BJ (cell line): ENCODE measurements around the gene ATP1A2. TPM values are rescaled to one million over a fixed set of nuclear protein-coding genes. Genes with fewer than 3 reads are reported as not detected.

Experiments
- CTCF ChIA-PET: fragments of 350-600 bp; formaldehyde crosslinking; extraction: SDS; loops from one replicate; lab custom pipeline; 2021; ENCODE audit warnings: antibody characterized with exemption, inconsistent platforms; lab: Yijun Ruan, JAX
- POLR2A ChIA-PET: fragments of 300-600 bp; sonication (Branson Sonifier 250); formaldehyde crosslinking; extraction: SDS; loops from one replicate; lab custom pipeline; 2021; ENCODE audit warnings: antibody characterized with exemption; lab: Charles Lee
- DNase-seq: peaks from one replicate; pipeline ENCODE4 v3.0.0-alpha.2; 2011; ENCODE audit warnings: low read depth
- H3K27me3 ChIP-seq: 2 replicates; pipeline ENCODE4 v1.6.0; 2011; ENCODE audit warnings: low read length; ENCODE audit not compliant: control insufficient read depth, insufficient read depth
- H3K36me3 ChIP-seq: 2 replicates; pipeline ENCODE4 v1.5.1; 2011; ENCODE audit warnings: low read length; ENCODE audit not compliant: control insufficient read depth, insufficient read depth
- H3K4me3 ChIP-seq: 2 replicates; pipeline ENCODE4 v1.5.1; 2011; ENCODE audit warnings: low read depth, mild to moderate bottlenecking, control low read depth, low read length
- polyA plus RNA-seq: library from polyadenylated mRNA; depleted of rRNA; stranded (reverse); fragments of >200 nt; gene quantifications from 2 replicates; pipeline ENCODE4 v1.2.3, GENCODE V29; 2011
- TF ChIP-seq, protein P1 (sequence below): IDR thresholded peaks from 2 replicates; pipeline ENCODE4 v1.5.1; 2011; ENCODE audit warnings: low read depth, mild to moderate bottlenecking, control low read depth, inconsistent platforms, low read length, moderate library complexity; ENCODE audit not compliant: insufficient read depth

Gene ATP1A2
- polyA plus RNA-seq, 1 experiment: 1.1 TPM

DNA sequence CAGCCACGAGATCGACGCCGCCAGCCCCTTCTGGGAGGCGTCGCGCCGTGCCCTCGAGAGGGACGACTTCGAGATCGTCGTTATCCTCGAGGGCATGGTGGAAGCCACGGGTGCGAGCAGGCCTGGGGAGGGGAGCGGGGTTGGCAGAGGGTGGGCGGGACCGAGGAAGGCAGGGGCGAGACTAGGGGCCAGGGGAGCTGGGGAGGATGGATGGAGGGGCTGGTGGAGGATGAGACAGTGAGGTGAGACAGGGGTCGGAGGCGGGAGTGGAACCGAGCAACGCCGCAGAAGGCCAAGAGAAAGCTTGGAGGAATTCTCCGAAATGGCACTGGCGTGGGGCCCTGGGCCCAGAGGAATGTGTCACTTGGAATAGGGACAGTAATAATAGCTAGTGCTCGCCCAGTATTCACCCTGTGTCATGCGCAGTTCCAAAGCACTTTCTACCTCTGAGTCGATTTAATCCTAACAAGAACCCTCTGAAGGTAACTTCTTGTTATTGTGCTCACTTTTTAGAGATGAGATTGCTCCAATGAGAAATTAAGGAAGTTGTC, 30.7 kb upstream of the ATP1A2 start:
- Histone ChIP-seq H3K4me3 (no peak overlapping the region), H3K36me3 (no peaks in the 10 kb centered on the region), H3K27me3 (peaks cover 26% of the 10 kb centered on the region)
- DNase-seq: no peak
- TF ChIP-seq, protein P1, sequence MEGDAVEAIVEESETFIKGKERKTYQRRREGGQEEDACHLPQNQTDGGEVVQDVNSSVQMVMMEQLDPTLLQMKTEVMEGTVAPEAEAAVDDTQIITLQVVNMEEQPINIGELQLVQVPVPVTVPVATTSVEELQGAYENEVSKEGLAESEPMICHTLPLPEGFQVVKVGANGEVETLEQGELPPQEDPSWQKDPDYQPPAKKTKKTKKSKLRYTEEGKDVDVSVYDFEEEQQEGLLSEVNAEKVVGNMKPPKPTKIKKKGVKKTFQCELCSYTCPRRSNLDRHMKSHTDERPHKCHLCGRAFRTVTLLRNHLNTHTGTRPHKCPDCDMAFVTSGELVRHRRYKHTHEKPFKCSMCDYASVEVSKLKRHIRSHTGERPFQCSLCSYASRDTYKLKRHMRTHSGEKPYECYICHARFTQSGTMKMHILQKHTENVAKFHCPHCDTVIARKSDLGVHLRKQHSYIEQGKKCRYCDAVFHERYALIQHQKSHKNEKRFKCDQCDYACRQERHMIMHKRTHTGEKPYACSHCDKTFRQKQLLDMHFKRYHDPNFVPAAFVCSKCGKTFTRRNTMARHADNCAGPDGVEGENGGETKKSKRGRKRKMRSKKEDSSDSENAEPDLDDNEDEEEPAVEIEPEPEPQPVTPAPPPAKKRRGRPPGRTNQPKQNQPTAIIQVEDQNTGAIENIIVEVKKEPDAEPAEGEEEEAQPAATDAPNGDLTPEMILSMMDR: no peak
- ChIA-PET CTCF (interaction anchor here (0.7 to 5.6 kb wide), 30 partner anchors 8 to 523 kb away, joined by 3 to 47 read pairs (median 6); partner anchors contain the start of genes CASQ1, IGSF8, KCNJ10 and PEX19), POLR2A (no interaction called here)

DNA sequence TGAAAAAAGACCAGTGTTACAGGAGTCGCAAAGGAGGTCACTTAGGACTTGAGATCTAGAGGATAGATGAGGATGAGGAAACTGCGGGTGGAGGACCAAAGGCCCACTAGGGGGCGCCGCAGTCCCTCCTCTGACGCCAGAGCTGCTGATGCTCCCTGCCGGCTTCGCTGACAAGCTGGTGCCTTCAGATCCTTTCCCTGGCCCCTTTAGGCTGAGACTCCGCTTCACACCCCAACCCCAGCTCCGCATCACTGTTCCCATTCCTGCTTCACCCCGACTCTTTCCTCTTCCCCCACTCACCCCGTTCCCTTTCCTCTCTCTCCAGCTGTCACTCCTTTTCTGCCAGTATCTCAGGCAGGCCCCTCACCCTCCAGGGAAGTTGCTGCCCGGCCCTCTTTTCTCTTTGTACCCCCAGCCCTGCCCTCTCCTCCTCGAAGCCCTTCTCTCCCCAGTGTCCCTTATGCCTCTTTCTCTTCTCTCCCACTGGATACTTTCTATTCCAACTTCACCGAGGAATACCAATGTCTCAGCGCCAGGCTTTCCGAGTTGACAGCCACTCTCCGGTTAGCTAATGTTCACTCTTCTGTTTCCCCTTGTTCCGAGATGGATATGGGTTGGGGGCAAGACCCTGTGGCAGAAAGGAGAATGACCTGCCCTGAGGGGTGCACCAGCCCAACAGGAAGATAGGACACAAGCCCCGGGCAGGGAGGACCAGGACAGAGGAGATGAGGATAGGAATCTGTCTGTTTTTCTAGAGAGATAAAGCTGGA, 29.7 kb upstream of the ATP1A2 start:
- H3K4me3 ChIP-seq: no peak overlapping the region
- H3K27me3 ChIP-seq: peaks cover 20% of the 10 kb centered on the region
- H3K36me3 ChIP-seq: no peaks in the 10 kb centered on the region
- DNase-seq: no peak
- ChIA-PET POLR2A (no interaction called here), CTCF (interaction anchor here (0.7 to 5.6 kb wide), 50 partner anchors 10 to 522 kb away, joined by 3 to 47 read pairs (median 4); partner anchors contain the start of genes CASQ1, IGSF8, KCNJ10 and PEX19)
- TF ChIP-seq, protein P1: peak; percentile 91

DNA sequence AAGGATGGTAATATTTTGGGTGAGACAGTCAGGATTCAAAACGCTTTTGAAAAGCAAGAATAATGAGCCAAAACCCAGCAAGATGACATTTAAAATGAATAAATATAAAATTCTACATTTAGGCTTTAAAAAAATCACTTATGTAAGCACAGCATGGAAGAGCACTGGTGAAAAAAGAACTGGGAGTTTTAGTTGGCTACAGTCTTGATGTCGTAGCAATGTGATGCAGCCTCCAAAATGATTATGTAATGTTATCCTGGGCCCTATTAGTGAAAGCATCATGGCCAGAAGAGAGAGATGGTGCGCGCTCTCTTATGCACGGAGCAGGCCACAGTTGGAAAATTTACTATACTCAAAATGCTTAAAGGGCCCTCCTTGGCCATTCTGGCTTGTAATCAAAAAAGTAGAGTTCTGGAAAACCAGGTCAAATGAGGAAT, 29.1 kb upstream of the ATP1A2 start:
- Histone ChIP-seq H3K27me3 (peaks cover 15% of the 10 kb centered on the region), H3K36me3 (no peaks in the 10 kb centered on the region), H3K4me3 (no peak overlapping the region)
- TF ChIP-seq, protein P1: no peak
- DNase-seq: no peak
- ChIA-PET CTCF (interaction anchor here (0.7 to 5.6 kb wide), 24 partner anchors 10 to 206 kb away, joined by 3 to 47 read pairs (median 7); partner anchors contain the start of genes CASQ1, IGSF8, KCNJ10 and PEX19), POLR2A (interaction anchor here (0.6 kb wide), 1 partner anchor 172 kb away, joined by 3 read pairs; no protein-coding TSS in a partner anchor)

DNA sequence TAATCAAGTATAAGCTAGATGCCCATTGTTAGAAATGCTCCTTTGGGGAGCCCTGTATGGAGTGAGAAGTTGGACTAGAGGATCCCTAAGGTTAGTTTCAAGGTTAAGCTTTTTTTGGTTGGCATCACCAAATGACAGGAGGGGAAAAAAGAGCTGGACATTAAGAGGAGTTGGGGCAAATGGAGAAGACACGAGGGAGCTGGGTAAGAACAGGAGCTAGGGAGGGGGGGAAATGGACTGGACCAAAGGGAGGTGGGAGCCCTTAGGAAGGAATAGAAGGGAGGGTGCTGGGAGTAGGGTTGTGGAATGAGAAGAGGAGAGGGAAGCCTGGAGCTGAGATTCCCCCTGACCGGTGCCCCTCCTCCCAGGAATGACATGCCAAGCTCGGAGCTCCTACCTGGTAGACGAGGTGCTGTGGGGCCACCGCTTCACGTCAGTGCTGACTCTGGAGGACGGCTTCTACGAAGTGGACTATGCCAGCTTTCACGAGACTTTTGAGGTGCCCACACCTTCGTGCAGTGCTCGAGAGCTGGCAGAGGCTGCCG, 28.4 kb upstream of the ATP1A2 start:
- peaks cover 3% of the 10 kb centered on the region for H3K36me3 ChIP-seq
- TF ChIP-seq, protein P1: no peak
- no peak overlapping the region for H3K4me3 ChIP-seq
- H3K27me3 ChIP-seq: peaks cover 12% of the 10 kb centered on the region
- CTCF ChIA-PET: interaction anchor here (0.6 to 5.6 kb wide), 19 partner anchors 10 to 206 kb away, joined by 3 to 47 read pairs (median 5); partner anchors contain the start of genes IGSF8 and PIGM
- DNase-seq: no peak
- POLR2A ChIA-PET: interaction anchor here (0.6 kb wide), 1 partner anchor 173 kb away, joined by 3 read pairs; no protein-coding TSS in a partner anchor
